H1 (cell line): ENCODE results near the gene ASXL2. TPM values are rescaled to one million over a fixed set of nuclear protein-coding genes. Genes with fewer than 3 reads are reported as not detected.

Source experiments
- PHF8 ChIP-seq: fragments of 200-600 bp; sonication (generic); conservative IDR thresholded peaks from 2 replicates; pipeline ENCODE4 v1.7.1; 2012; ENCODE audit warnings: low read depth, mild to moderate bottlenecking, inconsistent platforms, low read length, moderate library complexity
- polyA plus RNA-seq, 7 experiments: library from polyadenylated mRNA; depleted of rRNA in 3 of 7; stranded (reverse) in 5 of 7; unstranded in 2 of 7; fragments of >200 nt in 5 of 7; fragments of 200-250 nt in 2 of 7; gene quantifications; 1 replicate in 5 of 7; 2 replicates in 1 of 7; 4 replicates in 1 of 7; pipeline versions ENCODE4 v1.2.1 to v1.2.3, GENCODE V29; 2011 to 2013; ENCODE audit warnings: missing spikeins in 2 of 7, mixed read lengths in 2 of 7
- total RNA-seq: library from RNA; stranded (reverse); fragmentation: NEBNext Ultra II Directional; extraction: Animal tissue kit (Norgen Biotek cat#: 25700); gene quantifications from 2 replicates; pipeline ENCODE4 v1.2.1, GENCODE V29; 2021

Gene ASXL2
- total and polyA plus RNA-seq, 2 of the 8 experiments (the other 6 are each of a cell fraction or from before 2014, with no cell fraction given): 7.2 to 41.3 TPM

GRCh38 chr2:25838152-25838756, 40.0 kb downstream of the ASXL2 start (continued):
- TF ChIP-seq PHF8: no peak
- TF ChIP-seq, all 59 proteins: peak for 0
